ENCODE data around the gene EIF3F.

EIF3F gene

GRCh38 chr11:8023831-8024555 lies 36.9 kb downstream of the EIF3F start:
- H3K27me3 ChIP-seq (replicated peaks; ENCODE audit: control insufficient read depth, insufficient read depth, low read length), result no peaks in the 10 kb centered on the region
- peak; percentile 23 for DNase-seq (ENCODE audit: low read depth)
- peaks cover 19% of the 10 kb centered on the region for H3K4me1 ChIP-seq (ENCODE audit: control insufficient read depth, insufficient read depth, low read length)
- H3K9ac ChIP-seq (ENCODE audit: low read length), result no peak overlapping the region
- H3K4me3 ChIP-seq (ENCODE audit: low read length), result no peak overlapping the region
- no peaks in the 10 kb centered on the region for H3K9me3 ChIP-seq (ENCODE audit: control insufficient read depth, low read length)
- no peaks in the 10 kb centered on the region for H3K36me3 ChIP-seq (ENCODE audit: control insufficient read depth, insufficient read depth, low read length, severe bottlenecking)

GRCh38 chr11:8025123-8025522 lies 38.0 kb downstream of the EIF3F start:
- Histone ChIP-seq H3K9me3 (ENCODE audit: control insufficient read depth, low read length) (no peaks in the 10 kb centered on the region), H3K4me3 (ENCODE audit: low read length) (no peak overlapping the region), H3K27me3 (replicated peaks; ENCODE audit: control insufficient read depth, insufficient read depth, low read length) (no peaks in the 10 kb centered on the region), H3K9ac (ENCODE audit: low read length) (no peak overlapping the region), H3K36me3 (ENCODE audit: control insufficient read depth, insufficient read depth, low read length, severe bottlenecking) (no peaks in the 10 kb centered on the region), H3K4me1 (ENCODE audit: control insufficient read depth, insufficient read depth, low read length) (peaks cover 16% of the 10 kb centered on the region)
- DNase-seq (ENCODE audit: low read depth), result no peak

GRCh38 chr11:8025816-8026215 lies 38.7 kb downstream of the EIF3F start:
- Histone ChIP-seq H3K36me3 (ENCODE audit: control insufficient read depth, insufficient read depth, low read length, severe bottlenecking) (no peaks in the 10 kb centered on the region), H3K4me1 (ENCODE audit: control insufficient read depth, insufficient read depth, low read length) (peaks cover 12% of the 10 kb centered on the region), H3K4me3 (ENCODE audit: low read length) (no peak overlapping the region), H3K27me3 (replicated peaks; ENCODE audit: control insufficient read depth, insufficient read depth, low read length) (no peaks in the 10 kb centered on the region), H3K9ac (ENCODE audit: low read length) (no peak overlapping the region), H3K9me3 (ENCODE audit: control insufficient read depth, low read length) (no peaks in the 10 kb centered on the region)
- peak; percentile 82 for DNase-seq (ENCODE audit: low read depth)

DNA sequence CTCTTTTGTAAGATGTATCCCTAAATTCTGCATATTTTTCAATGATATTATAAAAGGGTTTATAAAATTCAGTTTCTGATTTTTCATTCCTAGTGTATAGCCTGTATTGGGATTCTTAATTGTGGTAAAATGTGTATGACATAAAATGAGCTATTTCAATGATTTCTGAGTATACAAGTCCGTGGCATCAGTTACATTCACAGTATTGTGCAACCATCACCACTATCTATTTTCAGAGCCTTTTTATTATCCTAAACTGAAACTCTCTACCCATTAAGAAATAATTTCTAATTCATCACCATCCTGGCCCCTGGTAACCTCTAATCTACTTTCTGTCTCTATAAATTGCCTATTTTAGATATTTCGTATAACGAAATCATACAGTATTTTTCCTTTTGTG lies 39.8 kb downstream of the EIF3F start:
- H3K9ac ChIP-seq (ENCODE audit: low read length), result no peak overlapping the region

GRCh38 chr11:8028766-8029165 lies 41.6 kb downstream of the EIF3F start:
- Histone ChIP-seq H3K9ac (ENCODE audit: low read length) (no peak overlapping the region), H3K27me3 (replicated peaks; ENCODE audit: control insufficient read depth, insufficient read depth, low read length) (peaks cover 5% of the 10 kb centered on the region), H3K9me3 (ENCODE audit: control insufficient read depth, low read length) (no peaks in the 10 kb centered on the region), H3K36me3 (ENCODE audit: control insufficient read depth, insufficient read depth, low read length, severe bottlenecking) (no peaks in the 10 kb centered on the region), H3K4me3 (ENCODE audit: low read length) (no peak overlapping the region), H3K4me1 (ENCODE audit: control insufficient read depth, insufficient read depth, low read length) (peaks cover 22% of the 10 kb centered on the region)
- DNase-seq (ENCODE audit: low read depth), result no peak

More for the DNA sequence above, 39.8 kb downstream of the EIF3F start:
- H3K4me3 ChIP-seq (ENCODE audit: low read length), result no peak overlapping the region
- no peaks in the 10 kb centered on the region for H3K9me3 ChIP-seq (ENCODE audit: control insufficient read depth, low read length)
- H3K4me1 ChIP-seq (ENCODE audit: control insufficient read depth, insufficient read depth, low read length), result peaks cover 12% of the 10 kb centered on the region
- no peak for DNase-seq (ENCODE audit: low read depth)
- H3K27me3 ChIP-seq (replicated peaks; ENCODE audit: control insufficient read depth, insufficient read depth, low read length), result no peaks in the 10 kb centered on the region
- no peaks in the 10 kb centered on the region for H3K36me3 ChIP-seq (ENCODE audit: control insufficient read depth, insufficient read depth, low read length, severe bottlenecking)

DNA sequence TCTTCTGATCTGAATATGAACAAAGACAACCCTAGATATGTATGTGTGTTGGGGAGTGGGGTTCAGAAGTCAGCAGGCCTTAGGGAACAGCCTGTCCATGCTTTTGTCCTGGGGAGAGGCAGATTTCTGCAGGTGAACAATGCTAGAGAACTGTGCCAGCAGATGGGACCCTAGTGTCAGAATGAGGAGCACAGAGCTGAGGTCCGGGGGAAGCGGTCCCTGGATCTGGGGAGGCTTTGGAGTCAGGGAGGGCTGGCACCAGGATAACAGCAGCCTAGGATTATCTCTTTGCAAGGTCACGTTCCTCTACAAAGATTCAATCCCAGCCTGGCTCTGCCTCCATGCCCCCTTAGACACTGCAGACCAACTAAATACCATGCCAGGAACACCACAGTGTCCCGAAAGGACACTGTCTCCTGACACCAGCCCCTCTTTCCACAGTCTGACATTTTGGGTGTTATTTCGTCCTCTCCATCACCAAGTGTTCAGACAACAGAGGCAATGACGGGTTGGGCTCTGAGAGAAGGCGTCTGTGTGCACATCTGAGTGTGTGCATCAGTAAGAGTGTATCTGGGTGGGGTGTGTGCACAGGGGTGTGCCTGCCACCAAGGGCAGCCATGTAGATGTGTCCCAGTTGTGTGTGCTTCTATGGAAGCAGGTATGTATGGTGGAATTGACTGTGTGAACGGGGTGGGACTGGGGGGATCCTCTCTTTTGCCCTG lies 43.5 kb downstream of the EIF3F start:
- no peak for DNase-seq (ENCODE audit: low read depth)
- H3K4me3 ChIP-seq (ENCODE audit: low read length), result no peak overlapping the region
- peaks cover 5% of the 10 kb centered on the region for H3K27me3 ChIP-seq (replicated peaks; ENCODE audit: control insufficient read depth, insufficient read depth, low read length)
- H3K36me3 ChIP-seq (ENCODE audit: control insufficient read depth, insufficient read depth, low read length, severe bottlenecking), result no peaks in the 10 kb centered on the region
- H3K4me1 ChIP-seq (ENCODE audit: control insufficient read depth, insufficient read depth, low read length), result peaks cover 39% of the 10 kb centered on the region
- no peak overlapping the region for H3K9ac ChIP-seq (ENCODE audit: low read length)
- H3K9me3 ChIP-seq (ENCODE audit: control insufficient read depth, low read length), result no peaks in the 10 kb centered on the region

- no peaks in the 10 kb centered on the region for H3K9me3 ChIP-seq (ENCODE audit: control insufficient read depth, low read length)
- peaks cover 35% of the 10 kb centered on the region for H3K4me1 ChIP-seq (ENCODE audit: control insufficient read depth, insufficient read depth, low read length)
- peaks cover 5% of the 10 kb centered on the region for H3K27me3 ChIP-seq (replicated peaks; ENCODE audit: control insufficient read depth, insufficient read depth, low read length)
- DNase-seq (ENCODE audit: low read depth), result no peak
- no peak overlapping the region for H3K9ac ChIP-seq (ENCODE audit: low read length)
- H3K4me3 ChIP-seq (ENCODE audit: low read length), result no peak overlapping the region
- no peaks in the 10 kb centered on the region for H3K36me3 ChIP-seq (ENCODE audit: control insufficient read depth, insufficient read depth, low read length, severe bottlenecking)
These were observed 44.3 kb downstream of the EIF3F start for GRCh38 chr11:8031248-8032115.

GRCh38 chr11:8032122-8032521 lies 45.0 kb downstream of the EIF3F start:
- Histone ChIP-seq H3K9ac (ENCODE audit: low read length) (no peak overlapping the region), H3K27me3 (replicated peaks; ENCODE audit: control insufficient read depth, insufficient read depth, low read length) (peaks cover 5% of the 10 kb centered on the region), H3K4me1 (ENCODE audit: control insufficient read depth, insufficient read depth, low read length) (peaks cover 30% of the 10 kb centered on the region), H3K36me3 (ENCODE audit: control insufficient read depth, insufficient read depth, low read length, severe bottlenecking) (no peaks in the 10 kb centered on the region), H3K9me3 (ENCODE audit: control insufficient read depth, low read length) (no peaks in the 10 kb centered on the region), H3K4me3 (ENCODE audit: low read length) (no peak overlapping the region)
- DNase-seq (ENCODE audit: low read depth), result no peak

- Histone ChIP-seq H3K4me3 (ENCODE audit: low read length) (peak overlapping the region; percentile 45), H3K4me1 (ENCODE audit: control insufficient read depth, insufficient read depth, low read length) (peaks cover 29% of the 10 kb centered on the region), H3K9ac (ENCODE audit: low read length) (peak overlapping the region; percentile 77), H3K9me3 (ENCODE audit: control insufficient read depth, low read length) (no peaks in the 10 kb centered on the region), H3K27me3 (replicated peaks; ENCODE audit: control insufficient read depth, insufficient read depth, low read length) (peaks cover 5% of the 10 kb centered on the region), H3K36me3 (ENCODE audit: control insufficient read depth, insufficient read depth, low read length, severe bottlenecking) (no peaks in the 10 kb centered on the region)
- no peak for DNase-seq (ENCODE audit: low read depth)
These were observed 45.6 kb downstream of the EIF3F start for GRCh38 chr11:8032576-8033304.

DNA sequence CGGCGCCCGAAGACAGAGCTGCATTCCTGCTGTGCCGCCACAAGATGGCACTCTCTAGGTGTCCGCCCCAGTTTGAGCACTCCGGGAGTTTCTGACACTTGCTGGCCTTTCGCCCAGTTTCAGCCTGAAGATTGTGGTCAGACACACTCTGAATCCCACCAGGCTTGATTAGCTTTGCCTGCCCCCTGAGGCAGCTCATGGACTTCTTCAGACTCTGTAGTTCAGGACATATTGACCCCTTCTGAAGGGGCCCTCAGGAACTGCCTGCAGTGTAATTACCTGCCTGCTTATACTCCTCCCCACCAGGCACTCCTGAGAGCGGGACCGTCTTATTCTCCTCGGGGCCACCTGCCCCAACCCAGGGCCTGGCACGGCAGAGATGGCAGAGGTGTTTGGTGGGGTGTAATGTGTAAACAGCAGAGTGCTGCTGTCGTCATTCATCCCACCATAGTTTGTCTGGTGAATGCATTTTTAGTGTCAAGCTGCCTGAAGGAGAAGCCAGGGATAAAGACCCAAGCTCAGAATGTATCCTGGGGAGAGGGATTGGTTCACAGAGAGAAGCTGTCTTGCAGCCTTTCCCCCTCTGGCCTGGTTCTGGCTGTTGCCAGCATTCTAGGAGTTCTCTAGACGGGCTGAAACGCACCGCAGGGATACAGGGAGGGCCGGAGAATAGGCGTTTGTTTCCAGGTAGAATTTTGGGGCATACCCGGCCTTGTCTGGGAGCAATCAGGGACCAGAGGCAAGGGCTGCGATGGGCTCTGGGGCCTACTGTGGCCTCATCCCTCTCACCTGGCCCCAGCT lies 46.4 kb downstream of the EIF3F start:
- peak overlapping the region; percentile 77 for H3K9ac ChIP-seq (ENCODE audit: low read length)
- H3K27me3 ChIP-seq (replicated peaks; ENCODE audit: control insufficient read depth, insufficient read depth, low read length), result peaks cover 5% of the 10 kb centered on the region
- peak; percentile 94 for DNase-seq (ENCODE audit: low read depth)
- H3K4me3 ChIP-seq (ENCODE audit: low read length), result peak overlapping the region; percentile 45
- no peaks in the 10 kb centered on the region for H3K36me3 ChIP-seq (ENCODE audit: control insufficient read depth, insufficient read depth, low read length, severe bottlenecking)
- H3K9me3 ChIP-seq (ENCODE audit: control insufficient read depth, low read length), result no peaks in the 10 kb centered on the region
- H3K4me1 ChIP-seq (ENCODE audit: control insufficient read depth, insufficient read depth, low read length), result peaks cover 29% of the 10 kb centered on the region

Data from adipocyte (in vitro differentiated cells).